AML-193 (cell line): ENCODE measurements around the gene KRT6C.

Experiments used
- DNase-seq, 2 experiments: peaks; one replicate each; lab custom pipeline; 2025; lab: John Stamatoyannopoulos, UW

Gene KRT6C

DNA sequence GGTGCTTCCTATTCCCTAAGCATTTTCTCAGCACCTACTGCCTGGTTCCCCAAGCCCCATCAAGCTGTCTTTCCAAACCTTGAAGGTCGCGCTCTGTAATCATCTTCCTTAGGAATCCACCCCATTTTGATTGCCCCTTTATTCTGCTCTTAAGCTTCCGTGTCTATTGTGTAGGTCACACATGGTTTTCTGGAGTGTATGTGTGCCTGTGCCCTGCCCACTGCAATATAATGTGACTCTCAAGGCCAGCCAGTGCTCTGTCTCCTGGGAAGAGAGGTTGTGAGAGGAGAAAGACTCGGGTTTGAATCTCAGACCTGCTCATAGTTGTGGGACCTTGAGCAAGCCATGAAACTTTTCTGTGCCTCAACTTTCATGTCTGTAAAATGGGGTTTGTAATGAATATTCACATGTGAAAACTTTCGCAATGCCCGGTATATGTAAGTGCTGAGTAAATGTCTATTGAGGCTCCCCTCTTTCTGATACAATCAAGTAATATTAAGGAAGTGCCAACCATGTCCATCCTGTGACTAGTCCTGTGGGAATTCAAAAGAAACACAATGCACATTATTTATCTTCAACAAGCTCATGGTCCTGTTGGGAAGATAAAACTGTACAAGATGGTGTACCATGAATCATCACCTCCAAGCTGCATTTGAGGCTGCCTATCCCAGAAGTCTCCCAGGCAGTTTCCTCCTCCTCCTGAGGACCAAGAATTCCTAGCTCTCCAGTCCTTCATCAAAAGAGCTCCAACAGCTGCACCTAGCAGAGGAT, 38.7 kb downstream of the KRT6C start:
- no peak for DNase-seq

DNA sequence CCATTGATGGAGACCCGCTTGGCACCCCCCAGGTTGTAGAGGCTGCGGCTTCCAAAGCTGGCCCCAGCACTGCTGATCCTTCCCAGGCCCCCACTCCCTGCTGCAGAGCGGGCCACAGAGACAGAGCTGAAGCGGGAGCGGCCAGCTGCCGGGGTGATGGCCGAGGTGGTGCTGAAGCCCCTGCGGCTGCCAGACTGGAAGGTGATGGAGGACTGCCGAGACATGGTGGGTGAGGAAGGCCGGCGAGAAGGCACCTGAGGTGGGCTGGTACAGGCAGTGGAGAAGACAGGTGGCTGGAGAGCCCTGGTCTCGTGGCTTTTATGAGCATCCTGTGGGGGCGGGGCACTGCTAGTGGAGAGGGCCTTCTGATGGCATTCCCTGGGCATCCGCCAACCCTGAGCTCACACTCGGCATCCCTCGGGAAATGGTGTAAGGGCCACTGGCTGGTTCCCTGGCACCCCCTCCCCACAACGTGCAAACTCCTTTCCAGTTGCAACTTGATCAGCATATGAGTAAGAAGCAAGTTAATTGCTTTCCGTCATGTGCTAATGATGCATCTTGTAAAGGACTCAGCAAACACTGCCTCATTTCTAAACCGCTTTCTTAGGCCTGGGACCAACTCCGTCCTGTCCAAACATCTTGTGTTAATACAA, 39.4 kb downstream of the KRT6C start, which contains the start of gene KRT75:
Gene KRT75 (minus strand): TSS at position 291 of the 653 bp plus-strand sequence. CDS start 67 bp downstream, at position 224.
- no peak for DNase-seq

DNA sequence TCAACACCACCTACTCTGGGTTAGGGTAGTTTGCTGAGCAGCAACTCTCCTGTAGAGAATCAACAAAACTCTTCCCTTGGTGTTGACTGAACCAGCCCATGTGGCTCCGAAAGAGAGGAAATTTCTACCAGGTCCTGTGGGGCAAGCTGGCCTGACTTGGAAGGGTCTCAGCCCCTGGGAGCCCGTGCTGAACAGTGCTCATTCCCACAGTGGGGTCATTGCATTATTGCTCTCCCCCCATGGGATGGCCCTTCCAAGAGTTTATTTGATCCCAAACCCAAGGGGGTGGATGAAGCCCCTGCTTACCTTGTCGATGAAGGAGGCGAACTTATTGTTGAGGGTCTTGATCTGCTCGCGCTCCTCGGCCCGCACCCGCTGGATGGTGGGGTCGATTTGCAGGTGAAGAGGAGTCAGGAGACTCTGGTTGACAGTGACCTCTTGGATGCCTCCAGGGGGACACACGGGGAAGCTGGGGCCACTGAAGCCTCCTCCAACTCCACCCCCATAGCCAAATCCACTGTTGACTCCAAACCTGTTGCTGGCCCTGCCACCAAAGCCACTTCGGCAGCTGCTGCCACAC, 40.0 kb downstream of the KRT6C start:
- DNase-seq = no peak

DNA sequence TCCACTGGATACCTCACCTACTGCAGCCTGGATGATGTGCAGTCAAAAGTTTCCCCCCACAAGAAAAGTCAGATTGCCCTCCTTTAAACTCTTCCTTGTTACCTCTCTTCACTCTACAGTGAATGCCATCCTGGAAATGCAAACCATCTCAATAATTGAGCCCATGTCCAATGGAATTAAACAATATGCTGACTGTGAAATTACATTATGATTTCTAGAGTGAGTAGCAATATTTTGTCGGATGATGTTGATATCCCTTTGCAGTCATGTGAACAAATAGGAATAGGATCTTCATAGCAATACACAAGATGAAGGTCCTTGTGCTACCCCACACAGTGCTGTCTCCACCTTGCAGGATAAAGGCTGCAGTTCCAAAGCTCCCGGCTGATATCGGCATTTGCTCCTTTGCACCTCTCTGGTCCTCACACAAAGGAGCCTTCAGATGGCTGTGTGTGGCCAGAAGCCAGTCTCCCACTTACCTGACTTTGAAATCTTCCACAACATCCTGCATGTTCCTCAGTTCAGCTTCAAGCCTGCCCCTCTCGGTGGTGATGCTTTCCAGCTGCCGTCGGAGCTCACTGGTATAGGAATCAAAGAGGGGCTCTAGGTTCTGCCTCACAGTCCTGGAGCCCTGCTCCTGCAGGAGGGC, 40.9 kb downstream of the KRT6C start:
- no peak for DNase-seq

DNA sequence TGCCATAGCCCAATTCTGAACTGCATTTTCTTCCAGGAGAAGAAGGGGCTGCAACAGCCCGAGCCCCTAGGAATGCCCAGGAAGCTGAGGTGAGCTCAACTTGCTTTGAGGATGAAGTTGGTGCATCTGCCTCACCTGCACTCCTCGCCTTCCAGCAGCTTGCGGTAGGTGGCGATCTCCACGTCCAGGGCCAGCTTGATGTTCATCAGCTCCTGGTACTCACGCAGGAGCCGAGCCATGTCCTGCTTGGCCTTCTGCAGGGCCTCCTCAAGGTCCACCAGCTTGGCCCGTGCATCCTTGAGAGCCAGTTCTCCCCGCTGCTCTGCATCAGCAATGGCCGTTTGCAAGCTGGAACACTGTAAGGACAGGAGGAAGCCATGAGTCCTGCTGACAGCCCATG, 45.5 kb downstream of the KRT6C start:
- DNase-seq = no peak

DNA sequence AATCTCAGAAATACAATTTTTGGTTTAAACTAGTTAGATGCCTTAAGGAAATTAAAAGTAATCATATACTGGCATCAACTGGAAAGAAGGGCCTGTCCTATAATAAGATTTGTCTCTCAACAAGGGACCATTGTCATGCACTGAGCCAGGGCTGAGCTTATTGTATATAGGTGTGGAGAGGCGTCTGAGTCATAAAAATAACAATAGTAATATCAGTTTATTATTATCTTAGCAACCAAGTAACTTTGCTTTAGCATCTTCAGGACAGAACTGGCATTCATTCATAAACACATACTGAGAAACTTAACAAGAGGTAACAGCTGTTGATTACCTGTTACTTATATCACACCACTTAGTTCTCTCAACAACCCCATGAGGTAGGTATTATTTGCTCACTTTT, 46.5 kb downstream of the KRT6C start:
- no peak for DNase-seq

DNA sequence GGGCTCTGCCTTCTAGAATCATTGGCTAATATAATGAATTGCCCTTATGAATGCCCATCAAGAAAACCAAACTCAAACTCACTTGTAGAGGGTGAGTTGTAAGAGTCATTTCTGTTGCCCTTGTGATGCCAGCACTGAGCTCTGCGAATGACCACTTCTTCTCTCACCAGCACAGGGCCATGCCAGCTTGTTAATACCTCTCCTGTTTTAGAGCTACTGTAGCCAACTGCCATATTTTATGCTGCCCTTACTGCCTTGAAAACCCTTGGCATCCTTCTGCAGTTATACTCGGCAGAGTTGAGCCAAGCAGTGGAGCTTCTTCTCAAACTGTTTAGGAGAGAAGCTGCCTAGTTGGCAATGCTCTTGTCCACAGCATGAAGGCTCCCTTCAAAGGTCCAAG, 47.6 kb downstream of the KRT6C start:
- DNase-seq = no peak

DNA sequence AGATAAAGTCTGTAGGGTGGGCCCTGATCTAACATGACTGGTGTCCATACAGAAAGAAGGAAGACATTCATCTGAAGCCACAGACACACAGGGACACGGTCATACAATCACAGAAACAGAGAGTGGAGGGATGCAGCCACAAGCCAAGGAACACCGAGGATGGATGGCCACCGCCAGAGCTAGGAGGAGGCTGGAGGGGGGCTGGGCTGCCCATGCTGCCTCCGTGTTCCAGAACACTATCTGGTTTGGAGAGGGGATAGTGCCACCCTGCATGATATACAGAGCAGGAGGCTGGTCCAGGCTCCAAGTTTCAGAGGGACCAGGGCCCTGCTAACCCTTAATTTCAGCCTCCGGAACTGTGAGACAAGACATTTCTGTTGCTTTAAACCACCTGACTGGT, 48.1 kb downstream of the KRT6C start:
- no peak for DNase-seq

DNA sequence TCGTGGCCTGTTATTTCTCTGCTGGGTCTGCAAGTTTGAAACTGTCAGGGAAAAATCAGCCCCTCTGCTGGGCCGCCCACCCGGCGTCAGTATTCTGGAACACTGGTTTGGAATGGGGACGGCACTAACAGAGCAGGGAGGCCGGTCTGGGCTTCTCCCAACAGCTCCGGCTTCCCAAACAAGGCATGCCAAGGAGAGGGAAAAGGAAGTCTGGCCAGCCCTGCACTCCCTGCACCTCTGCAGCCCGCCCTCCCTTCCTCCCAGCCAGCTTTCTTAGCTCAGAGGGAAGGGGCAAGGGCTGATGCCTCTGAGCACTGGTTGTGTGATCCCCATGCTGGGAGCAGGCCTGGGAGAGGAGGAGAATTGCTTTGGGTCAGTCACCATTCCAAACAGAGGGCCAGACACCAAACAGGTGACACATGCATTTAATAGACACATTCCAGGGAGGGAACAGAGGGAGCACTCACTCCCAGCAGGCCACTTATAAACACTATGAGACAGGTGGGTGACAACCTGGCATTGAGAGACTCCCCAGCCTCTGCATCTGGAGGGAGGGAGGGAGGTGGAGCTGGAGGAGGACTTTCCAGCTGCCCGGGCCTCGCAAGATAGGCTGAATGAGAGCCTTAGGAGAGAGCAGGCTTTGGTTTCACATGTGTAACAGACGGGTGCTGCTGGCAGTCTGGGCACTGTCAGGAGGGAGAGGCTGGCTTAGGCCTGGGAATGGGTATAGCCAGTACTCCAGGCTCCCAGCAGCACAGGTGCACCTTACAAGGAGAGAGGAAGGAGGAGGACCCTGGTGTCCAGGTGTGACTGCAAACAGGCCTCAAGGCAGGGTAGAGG, 49.7 kb downstream of the KRT6C start:
- DNase-seq = no peak

DNA sequence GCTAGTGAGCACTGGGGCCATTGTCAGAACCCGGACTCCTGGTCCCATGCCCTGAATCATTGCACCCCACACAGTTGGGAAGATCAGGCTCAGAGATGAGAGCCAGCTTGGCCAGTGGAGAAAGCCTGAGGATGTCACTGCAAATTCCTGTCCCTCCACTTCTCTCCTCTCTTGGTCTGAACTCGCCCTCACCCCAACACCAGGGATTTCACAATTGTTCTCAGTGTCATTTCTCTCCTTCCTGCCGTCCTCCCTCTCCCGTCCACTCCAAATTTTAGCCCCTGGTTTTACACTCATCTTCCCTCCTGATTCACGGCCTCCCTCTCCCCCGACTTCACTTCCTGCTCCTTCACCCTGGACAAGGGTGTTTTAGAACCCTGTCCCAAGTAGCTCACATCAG, 50.6 kb downstream of the KRT6C start:
- no peak for DNase-seq

DNA sequence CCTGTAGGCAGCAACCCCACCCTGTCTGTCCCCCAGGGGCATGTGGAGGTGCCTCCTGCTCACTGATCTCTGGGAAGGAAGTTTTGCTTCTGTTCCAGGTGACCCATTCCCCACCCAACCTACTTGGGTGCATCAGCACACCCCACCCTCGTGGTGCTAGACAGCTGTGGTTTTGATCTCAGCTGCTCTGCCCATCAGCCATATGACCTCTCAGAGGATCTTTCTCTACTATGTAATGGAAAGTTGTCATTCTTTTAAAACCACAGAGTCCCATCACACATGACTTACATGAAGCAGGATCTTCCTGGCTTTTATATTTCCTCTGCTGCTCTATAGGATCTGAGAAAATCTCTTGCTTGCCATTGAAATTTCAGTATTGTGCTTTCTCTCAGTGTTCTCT, 53.9 kb downstream of the KRT6C start:
- no peak for DNase-seq

DNA sequence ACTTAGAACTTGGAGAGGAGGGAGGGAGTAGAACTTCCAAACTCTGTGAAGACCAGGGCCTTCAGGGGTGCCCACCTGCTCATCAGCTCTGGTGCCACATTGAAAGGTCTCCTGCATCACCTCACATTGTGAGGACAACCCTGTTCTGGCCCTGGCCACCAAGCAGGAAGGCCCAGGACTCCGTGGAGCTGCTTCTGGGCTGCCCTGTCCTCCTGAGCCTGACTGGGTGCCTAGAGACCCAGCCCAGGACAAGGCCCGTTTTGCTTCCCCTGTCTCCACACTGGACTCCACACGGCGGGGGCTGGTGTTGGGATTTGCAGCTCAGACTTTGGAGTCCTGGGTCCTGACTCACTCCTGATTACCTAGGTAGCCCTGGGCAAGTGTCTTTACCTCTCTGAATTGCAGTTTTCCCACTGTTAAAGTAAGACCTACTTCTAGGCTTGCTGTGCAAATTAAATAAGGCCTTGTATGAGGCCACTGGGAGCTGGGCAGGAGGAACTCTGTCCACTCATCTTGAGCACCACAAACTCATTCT, 55.0 kb downstream of the KRT6C start:
- DNase-seq = no peak
